NCI-H526 (cell line): ENCODE measurements around the gene KATNB1.

Source experiments
- DNase-seq, 2 experiments: peaks; one replicate each; lab custom pipeline; 2025; lab: John Stamatoyannopoulos, UW

KATNB1 gene

GRCh38 chr16:57735755-57736418 is at the start of gene KATNB1:
Gene KATNB1, plus strand, starts transcription at chr16:57735770. Its CDS starts 1,474 bp downstream, at chr16:57737244.
- DNase-seq: no peak

DNA sequence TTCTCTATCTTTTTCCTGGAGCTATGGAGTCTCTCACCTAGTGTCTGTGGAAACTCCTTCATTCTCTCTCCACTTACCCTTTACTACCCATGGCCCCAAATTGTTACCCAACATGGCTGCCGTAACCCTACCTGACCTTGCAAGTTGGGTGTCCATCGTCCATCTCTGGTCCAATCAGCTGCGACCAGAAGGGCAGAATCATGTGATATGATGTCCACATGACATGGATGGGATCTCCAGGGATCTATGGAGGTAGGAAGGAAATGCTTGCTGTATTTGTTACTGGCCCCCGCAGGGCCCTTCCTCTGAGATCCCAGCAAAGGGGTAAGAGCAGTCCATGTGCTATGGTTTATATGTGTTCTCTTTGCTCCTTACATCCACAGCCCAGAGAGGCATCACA is 49.0 kb upstream of the KATNB1 start:
- no peak for DNase-seq

GRCh38 chr16:57687363-57687929 is 48.1 kb upstream of the KATNB1 start:
- DNase-seq: no peak

- DNase-seq: no peak
These were observed 47.0 kb upstream of the KATNB1 start for GRCh38 chr16:57688487-57688986.

DNA sequence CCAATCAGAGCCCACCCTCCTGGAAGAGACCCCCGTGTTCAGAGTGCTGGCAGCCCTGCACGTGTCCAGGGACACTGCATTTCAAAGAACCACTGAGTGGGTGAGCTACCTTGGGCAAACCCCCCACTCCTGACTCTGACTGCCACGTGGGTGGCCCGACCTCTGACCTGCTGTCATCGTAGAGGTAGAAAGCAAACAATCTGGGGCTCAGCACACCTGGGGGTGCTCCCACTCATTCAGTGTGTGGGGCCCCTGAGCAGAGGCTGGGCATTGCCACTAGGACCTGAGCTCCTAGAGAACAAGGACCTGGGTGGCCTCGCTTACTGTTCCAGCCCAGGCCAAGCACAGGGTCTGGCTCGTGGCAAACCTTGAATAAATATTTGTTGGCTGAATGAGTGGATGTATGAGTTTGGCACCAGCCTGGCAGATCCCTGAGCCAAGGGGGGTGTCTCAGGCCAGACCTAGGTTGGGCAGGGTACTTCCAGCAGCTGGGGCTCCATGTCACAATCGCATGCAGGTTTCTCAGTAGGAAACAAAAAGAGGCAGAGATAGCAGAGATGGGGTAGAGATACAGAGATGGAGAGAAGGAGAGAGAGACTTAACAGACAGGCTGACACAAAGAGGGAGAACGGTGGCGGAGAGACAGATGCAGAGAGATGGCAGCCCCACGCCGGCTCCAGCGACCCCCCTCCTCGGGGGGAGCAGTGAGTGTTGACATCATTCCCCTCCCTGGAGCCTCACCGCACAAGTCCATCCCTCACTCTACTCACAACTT is 46.4 kb upstream of the KATNB1 start:
- no peak for DNase-seq

- no peak for DNase-seq
These were observed 45.6 kb upstream of the KATNB1 start for GRCh38 chr16:57689762-57690558.

DNA sequence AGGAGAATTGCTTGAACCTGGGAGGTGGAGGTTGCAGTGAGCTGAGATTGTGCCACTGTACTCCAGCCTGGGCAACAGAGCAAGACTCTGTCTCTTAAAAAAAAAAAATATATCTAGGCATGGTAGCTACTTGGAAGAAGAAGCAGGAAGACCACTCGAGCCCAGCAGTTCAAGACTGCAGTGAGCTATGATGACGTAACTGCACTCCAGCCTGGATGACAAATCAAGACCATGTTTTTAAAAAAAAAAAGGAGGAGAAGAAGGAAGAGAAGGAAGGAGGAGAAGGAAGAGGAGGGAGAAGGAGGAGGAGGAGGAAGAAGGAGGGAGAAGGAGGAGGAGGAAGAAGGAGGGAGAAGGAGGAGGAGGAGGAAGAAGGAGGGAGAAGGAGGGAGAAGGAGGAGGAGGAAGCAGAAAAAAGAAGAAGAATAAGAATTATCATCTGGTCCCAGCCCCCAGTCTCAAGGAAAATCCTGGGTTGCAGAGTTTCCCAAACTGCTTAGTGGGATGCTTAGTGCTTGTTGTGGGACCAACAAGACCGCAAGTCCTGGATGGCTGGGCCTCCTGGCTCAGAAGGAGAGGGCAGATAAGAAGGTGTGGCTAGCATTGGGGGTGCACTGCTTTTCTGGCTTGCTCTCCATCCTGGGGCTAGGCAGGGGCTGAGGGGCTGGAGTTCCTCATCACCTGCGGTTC is 44.6 kb upstream of the KATNB1 start:
- DNase-seq: no peak

DNA sequence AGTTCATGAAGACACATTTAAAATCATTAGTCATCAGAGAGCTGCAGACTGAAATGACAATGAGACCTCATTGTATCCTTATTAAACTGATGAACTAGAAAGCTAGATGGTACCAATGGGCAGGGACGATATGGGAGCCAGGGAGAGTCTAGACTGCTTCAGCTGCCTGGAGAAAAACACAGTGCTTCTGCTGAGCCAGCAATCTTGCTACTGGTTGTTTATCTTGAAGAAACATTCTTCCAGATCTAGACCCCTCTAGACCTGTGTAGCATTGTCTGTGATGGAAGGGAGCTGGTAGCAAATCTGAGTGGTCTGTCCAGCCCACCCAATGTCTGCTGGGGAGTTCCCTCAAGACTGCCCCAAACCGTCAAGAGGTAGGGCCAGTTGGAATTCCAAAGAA is 42.9 kb upstream of the KATNB1 start:
- DNase-seq: no peak

GRCh38 chr16:57693550-57693949 is 42.0 kb upstream of the KATNB1 start:
- no peak for DNase-seq

GRCh38 chr16:57694231-57694724 is 41.3 kb upstream of the KATNB1 start:
- no peak for DNase-seq

DNA sequence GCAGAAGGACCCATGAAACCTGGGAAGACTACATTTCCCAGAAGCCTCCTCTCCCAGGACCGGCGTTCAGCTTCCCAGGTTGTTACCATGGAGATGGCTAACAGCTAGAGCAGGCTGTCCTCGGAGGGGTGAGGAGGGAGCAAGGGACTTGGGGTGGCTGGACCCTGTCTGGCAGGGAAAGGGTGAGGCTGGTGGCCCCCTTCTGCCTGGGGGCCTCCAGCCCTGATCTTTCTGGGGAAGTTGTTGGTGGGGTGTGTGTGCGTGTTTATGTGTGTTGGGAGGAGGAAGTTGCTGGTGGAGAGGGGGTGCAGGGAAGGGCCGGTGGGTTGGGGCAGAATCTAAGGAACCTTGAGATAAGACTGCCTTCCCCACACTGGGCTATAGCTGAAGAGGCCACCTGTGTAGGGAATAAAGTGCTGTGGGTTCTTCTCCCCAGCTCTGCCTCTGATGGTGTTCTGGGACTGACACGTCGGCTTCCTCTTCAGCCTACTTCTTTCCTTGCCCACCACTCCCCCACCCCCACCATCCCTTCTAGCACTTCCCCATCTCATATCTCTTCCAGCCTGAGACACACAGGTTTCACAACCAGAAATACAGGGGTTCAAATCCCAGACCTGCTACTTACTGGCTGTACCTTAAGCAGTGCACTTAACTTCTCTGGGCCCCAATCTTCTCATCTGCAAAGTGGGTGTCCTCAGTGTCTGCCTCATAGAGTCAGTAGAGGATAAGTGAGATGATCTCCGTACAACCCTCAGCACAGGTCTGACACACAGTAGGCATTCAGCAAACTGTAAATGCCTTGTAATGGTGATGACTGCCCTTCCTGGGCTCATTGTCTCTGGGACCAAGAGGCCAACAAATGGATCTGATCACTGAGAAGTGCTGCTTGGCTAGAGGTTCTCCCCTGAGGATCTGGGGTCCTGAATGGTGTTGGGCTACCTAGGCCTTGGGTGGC is 40.6 kb upstream of the KATNB1 start, which contains the start of gene DRC7:
TSS of gene DRC7 (plus strand) at position 82 of the 955 bp plus-strand sequence. CDS start 3,144 bp downstream, outside the sequence.
- peak; percentile 4 to 59 for DNase-seq

DNA sequence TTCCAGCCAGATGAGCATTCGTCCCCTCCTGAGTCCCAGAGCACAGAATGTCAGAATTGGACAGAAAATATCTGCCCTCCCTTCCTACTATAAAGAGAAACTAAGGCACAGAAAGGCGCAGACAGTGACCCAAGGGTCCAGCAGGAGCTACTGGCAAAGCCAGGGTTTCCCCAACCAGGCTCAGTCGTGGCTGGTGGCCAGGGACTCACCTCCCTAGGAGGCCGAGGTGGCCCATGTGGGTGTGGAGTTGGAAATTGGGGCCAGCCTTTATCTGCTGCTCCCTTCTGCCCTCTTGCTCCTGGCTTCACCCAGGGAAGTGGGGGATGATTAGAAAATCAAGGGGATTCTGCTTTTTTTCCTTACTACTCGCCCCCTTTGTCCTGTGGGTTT is 39.9 kb upstream of the KATNB1 start:
- no peak for DNase-seq

- DNase-seq: no peak
These were observed 39.3 kb upstream of the KATNB1 start for GRCh38 chr16:57696240-57696639.

- no peak for DNase-seq
These were observed 37.6 kb upstream of the KATNB1 start for GRCh38 chr16:57697896-57698537.

GRCh38 chr16:57698812-57699405 is 36.7 kb upstream of the KATNB1 start:
- DNase-seq: no peak

DNA sequence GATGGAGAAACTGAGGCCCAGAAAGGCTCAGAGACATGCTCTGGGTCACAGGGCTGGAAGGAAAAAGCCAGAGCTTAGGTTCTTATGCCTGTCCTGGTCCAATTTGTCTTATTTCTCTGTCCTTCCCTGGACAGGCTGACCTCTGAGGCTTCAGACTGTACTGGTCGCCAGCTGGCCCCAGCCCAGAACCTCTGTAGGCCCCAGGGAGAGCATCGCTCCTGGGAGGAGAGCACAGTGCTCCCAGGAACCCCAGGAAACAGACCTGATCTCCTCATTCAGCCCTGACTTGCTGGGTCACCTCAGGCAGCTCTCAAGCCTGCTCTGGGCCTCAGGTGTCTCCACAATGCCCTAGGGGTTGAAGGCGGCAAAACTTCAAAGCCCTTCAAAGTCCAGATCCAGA is 36.1 kb upstream of the KATNB1 start:
- DNase-seq: no peak

- no peak for DNase-seq
These were observed 35.7 kb upstream of the KATNB1 start for GRCh38 chr16:57699899-57700298.

DNA sequence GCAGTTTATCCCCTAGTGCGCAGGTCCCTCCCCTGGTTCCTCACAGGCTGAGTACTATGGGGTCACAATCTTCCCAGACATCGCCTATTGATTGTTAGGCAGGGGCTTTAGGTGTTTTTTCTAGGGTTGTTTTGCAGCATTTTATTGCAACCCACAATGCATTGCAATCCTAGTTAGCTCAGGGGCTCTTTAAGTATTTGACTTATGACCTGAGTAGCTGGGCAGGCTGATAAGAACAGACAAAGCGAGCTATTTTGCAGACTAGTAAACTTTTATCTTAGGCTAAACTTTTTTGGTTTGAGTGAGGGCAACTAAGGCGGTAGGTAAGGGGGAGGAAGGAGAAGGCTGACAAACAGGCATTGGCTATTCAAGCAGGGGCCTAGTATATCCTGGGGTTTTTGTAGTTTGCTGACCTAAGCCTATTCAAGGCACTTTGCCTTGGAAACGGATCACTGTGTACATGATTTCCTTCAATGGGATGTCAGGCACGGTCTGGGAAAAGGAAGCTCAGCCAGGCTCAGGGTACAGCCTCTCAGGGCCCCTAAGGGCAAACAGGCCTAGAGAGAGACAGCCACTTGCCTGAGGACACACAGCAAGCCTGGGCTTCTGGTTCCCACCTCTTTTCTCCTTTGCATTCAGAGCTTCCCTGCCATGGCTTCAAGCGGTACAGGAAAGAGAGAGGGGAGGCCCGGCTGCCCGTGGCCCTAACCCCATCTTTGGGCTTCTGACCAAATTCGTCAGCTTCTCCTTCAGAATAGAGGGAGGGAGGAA is 34.6 kb upstream of the KATNB1 start:
- DNase-seq: no peak
